Measurements from ENCODE around the gene TSPAN13.

Gene TSPAN13

DNA sequence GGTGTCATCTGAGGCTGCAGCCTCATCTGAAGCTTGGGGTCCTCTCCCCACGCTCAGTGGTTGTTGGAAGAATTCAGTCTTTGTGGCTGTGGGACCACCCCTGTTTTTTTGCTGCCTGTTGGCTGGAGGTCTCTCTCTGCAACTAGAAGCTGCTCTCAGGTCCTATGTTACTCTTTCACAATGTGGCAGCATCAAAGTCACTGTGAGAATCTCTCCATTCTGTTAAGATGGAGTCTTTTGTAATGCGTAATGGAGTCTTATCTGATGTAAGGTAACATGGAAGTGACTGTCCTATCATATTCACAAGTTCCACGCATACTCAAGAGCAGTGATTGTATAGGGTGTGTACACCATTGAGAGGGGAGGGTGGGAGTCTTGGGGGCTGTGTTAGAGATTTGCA is 24.9 kb downstream of the TSPAN13 start:
- DNase-seq, result no peak

DNA sequence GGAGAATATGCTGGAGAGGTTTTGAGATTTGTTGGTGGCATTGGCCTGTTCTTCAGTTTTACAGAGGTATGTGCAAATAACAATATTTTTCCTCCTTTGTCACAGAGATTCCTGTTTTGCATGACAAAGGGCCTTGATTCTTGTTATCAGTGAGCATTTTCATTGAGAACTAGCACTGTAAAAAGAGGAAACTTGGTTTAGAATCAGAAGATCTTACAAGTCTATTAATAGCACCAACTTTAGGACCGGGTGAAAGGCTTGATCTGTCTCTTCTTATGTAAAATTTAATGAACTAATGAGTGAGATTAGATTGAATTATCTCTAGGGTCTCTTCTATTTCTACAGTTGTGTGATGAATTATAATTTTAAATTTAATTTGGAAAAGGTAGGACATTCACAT is 25.5 kb downstream of the TSPAN13 start:
- DNase-seq, result no peak

- DNase-seq, result no peak
Measured at GRCh38 chr7:16780596-16780995, 27.0 kb downstream of the TSPAN13 start.

DNA sequence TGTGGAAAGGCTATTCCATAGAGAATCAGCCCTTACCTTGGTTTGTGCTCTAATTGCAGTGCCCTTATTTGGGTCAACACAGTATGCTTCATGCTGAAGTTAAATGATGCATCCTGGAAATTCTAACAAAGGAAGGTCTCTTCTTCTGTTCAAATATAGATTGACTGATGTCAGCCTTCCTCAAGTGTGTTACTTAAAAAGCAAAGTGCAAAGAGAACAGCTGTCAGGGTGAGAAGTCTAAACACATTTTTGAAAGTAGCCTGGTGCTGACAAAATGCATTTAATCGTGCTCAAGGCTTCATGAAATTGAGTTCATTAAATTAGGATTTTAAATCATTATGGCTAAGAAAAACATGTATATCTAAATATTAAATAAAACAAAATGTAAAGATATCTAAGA is 31.8 kb downstream of the TSPAN13 start:
- no peak for DNase-seq

DNA sequence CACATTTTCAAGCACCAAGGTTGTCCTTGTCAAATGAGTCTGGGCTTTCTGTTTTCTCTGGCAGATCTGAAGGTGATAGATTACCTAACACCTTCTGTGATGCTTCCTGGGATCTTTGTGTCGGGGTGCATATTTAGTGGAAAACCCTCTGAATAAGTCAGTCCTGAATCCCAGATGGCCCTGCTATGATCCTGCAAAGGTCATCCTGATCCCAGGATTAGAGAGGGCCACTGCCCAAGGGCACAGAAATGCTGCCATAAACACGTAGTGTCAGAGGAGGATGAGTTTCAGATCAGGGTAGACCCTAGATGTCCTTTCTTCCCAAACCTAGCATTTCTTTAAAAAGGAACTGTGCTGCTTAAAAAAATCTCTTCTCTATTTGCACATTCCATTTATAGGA is 32.3 kb downstream of the TSPAN13 start:
- no peak for DNase-seq

DNA sequence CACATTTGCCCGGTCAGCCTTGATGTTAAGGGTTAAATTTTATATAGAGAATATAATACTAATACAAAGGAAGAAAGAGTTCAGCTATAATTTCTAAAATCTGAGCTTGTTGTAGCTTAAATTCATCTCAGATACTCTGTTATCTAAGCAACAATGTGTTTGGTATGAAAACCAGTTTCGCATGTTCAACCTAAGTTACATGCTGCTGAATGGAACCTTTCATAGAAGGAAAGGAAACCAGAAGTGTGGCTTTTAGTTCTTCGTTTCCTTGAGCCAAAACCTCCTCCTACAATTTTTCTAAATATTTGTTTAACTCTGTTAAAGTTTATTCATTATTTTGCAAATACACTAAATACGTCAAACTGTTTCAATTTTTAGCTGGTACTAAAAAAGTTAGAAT is 32.7 kb downstream of the TSPAN13 start:
- DNase-seq, result no peak

DNA sequence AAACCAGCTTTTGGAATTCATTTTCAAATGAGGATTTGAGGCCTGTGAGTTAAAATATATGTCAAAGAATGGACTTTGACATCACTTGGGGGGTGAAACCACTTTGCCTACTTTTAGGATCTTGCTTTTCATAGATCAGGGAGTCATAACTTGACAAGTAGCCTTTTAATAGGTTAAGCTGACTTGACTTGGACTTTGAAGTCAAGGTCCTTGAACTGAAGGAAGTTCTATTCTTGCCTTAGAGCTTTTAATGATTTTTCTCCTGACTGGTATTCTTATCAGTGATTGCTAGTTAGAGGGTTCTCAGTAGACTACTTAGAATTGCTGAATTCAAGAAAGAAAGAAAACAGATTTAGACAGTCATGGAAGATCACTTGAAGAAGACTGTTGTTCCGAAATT is 33.6 kb downstream of the TSPAN13 start:
- no peak for DNase-seq

DNA sequence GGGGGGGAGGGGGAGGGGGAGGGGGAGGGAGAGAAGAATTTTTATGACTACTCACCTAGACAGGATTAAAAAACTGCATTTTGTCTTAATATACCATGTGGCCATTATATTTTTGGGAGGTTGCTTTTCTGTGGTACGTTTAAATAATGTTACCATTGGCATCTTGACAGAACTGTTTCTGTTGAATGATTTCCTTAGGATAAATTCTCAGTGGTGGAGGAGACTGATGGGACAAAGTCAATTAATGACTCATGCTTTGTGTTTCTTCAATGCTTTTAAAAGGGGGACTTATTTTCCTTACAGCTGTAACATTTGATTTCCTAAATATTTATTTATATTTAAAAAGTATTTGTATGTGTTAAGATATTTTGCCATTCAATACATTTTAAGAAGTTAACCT is 37.5 kb downstream of the TSPAN13 start:
- no peak for DNase-seq

DNA sequence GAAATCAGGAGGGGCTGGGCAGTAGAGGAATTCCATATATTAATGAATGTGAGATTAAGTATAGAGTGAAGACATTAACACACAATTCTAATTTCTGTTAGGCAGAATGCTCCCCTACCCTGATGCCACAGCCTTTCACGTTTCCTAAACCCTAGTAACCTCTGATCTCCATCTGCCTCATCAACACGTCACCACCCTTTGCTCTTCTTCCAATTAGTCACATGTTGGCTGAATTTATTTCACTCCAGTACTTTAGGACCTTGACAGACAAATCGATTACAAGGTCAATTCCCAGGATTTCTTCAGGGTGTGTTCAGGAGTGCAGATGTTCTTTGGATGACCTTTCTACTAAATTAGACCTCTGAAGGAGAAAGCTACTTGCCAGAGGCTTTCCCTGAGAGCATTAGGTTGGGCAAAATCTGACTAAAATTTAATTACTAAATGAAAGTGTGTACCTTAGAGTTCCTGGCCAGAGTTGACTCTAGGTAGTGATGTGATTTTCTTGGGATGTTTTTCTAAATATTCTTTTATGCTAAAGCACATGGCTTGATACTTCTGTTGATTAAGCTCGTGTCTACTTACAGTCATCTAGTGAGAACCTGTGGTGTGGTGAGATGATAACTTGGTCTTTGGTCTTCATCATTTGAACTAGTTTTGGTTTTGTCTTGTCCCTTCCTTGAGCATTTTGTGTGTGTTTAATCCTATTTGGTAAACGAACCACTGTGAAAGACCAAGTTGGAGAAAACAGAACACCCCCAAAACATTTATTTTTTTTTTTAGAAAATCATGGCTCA is 38.5 kb downstream of the TSPAN13 start:
- no peak for DNase-seq

DNA sequence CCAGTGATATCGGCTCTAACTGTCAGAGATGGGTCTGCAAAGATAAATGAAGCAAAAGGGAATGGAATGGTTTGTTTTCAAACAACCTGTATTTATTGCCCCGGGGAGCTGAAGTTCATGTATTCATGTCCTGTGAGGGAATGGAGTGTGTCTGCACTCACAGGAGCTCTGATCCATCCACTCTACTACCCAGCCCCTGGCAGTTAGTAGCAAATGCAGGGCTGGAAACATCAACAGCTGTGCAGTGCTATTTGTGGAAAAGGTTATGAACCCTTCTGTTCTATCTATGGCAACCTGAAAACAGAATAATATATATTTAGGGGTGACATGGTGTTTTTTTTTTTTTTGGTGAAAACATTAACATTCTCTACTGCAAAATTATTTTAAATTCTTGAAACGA is 41.4 kb downstream of the TSPAN13 start:
- DNase-seq, result no peak

GRCh38 chr7:16795624-16796023 is 42.1 kb downstream of the TSPAN13 start:
- DNase-seq, result no peak

DNA sequence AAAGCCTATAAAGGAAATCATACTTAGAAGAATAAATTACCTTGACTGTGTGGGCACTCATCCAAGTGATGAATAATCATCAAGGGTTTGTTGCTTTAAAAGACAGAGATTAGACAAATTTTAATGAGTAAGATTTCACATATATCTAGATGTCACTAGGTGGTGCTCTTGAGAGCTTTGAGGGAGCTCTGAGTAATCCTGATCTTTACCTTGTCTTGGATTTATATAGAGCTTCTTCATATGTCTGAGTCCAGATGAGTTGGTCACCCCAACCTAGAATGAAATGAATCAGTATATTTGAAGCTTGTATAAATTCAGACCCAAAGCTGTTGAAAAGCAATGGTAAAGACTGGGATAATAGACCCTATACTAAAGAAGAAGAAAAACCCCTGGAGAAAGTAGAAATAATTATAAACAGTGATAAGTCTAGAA is 47.6 kb downstream of the TSPAN13 start:
- DNase-seq, result no peak

GRCh38 chr7:16801579-16801978 is 48.0 kb downstream of the TSPAN13 start:
- no peak for DNase-seq

DNA sequence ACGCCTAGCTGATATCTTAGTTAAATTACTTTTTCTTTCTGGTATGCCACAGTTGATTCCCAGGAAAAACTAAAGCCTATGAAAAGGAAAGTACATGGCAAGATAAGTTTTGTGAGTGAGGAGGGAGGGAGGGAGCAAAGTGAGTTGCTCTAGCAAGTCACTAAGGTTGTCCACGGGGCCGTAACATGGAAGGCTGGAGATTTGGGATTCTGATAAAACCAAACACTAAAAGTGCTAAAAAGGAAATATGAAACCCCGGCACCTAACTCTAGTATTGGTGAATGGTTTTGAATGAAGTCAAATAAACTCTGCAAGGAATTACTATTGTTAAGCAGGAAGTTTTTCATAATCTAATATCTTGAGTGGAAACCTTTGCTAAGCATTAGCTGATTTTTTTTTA is 49.6 kb downstream of the TSPAN13 start:
- no peak for DNase-seq

DNA sequence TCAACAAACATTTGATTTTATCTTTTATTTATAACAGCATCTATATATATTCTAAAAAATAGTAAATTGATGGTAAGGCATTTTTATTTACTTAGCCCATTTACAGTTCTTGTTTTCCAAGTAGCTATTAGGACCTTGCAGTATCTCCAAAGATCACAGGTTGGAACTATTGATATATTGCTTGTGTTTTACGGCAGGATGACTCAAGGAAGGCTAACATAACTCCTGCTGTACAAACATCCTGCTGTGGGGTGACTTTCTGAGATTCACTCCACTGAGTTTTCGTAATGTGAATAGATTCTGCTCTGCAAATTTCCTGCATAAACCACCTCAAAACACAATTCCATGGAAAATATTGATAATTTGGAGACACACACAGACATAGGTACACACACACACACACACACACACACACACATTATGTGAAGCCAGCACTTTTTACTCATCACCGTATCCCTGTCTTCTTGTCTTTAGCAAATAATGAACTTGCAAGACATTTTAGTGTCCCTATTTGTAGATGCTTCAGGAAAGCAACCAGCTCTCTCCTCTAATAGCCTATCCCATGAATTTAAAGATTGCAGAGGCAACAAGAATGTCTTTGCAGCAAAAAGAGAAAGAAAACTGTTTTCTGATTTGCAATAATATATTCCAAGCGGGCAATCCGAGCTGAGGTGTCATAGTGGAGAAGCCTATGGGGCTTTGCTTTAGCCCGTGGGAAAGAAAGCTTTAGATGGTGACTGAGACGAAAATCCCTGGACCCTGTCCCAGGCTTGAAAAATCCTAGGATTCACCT is 50.5 kb downstream of the TSPAN13 start:
- DNase-seq, result no peak

DNA sequence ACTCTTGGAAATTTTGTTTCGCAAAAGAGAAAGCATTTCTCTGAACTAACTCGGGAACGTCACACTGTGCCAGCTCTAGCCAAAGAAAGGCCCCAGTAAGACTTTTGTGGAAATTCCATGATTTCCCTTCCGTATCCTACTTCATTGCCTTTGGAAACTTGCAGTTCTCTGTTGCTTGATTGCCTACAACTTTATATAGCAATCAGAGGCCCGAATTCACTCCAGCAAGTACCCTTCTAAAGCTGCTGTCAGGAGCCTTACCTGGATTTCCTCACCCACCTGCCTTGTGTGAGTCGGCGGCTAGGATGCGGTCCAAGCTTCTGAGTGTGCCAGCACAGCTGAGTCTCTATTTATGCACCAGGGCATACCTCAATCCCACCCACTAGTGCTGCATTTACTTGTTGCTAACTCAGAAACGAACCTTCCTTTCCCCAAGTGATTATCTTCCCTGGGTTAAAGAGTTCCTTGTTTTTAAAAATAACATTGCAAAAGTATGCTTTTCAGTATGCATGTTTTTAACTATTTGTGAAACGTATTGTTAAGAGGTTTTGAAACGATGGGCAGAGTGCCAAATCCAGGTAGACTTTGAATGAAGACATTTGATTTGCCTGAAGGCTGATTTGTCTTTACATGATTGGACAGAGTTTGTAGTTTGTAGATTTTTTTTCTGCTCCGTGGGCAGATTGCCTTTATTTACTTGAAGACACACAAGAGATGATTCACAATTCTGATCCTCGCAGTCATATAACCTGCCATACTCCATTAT is 51.3 kb downstream of the TSPAN13 start, which contains the start of gene AGR2:
TSS of gene AGR2 (minus strand) at position 326 of the 766 bp plus-strand sequence. CDS start 3,203 bp downstream, outside the sequence.
- DNase-seq, result no peak

DNA sequence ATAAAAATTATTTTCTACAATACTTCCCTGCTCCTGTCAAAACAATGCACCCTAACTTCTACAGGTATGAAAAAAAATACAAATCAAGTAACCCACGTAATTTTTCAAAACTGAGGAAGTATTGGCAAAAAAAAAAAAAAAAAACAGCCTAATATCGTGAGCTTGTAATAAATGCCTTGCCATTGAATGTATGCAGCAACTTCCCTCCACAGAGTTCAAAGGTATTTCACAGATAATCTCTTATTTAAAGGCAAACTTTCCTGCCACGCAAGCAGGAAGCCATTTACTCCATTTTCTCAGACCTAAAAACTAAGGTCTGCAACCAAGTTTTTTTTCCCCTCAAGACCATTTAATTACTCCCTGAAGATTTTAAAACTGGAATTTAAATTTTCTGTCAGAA is 51.9 kb downstream of the TSPAN13 start:
- DNase-seq, result no peak

DNA sequence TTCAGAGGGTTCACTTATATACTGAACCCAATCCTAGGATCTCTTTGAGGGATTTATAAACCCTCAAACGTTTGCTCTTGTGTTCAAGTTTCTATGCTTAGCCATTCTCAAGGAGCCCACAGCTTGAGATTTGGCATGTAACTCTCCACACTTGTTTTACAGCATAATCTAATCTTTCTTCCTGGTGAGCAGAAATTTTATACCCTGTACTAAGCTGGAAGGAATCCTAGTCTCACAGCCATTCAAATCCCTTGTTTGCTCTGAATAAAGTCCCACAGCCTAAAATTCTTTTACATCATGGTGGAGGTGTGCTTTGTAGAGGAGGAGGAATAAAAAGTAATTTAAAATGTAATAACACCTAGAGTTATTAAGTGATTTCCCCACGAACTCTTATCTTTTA is 56.6 kb downstream of the TSPAN13 start:
- DNase-seq, result no peak

DNA sequence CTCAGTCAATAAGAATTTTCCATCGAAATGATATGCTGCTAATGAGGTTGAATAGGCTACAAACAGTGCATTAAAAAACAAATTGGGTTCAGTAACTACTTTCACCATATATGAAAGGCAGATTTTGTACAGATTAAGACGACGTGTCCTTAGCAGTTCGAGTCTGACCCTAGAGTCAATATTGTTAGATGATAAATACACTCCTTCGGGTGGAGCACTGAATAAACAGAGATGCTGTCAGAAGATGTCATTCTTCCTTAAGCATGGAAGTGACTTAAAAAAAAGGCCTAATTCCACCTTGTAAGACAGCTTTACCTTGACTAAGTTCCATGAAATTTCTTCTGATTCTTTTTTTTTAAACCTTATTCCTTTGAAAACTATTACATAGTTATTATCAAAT is 57.0 kb downstream of the TSPAN13 start:
- DNase-seq, result no peak

- no peak for DNase-seq
Measured at GRCh38 chr7:16811551-16811950, 58.0 kb downstream of the TSPAN13 start.

DNA sequence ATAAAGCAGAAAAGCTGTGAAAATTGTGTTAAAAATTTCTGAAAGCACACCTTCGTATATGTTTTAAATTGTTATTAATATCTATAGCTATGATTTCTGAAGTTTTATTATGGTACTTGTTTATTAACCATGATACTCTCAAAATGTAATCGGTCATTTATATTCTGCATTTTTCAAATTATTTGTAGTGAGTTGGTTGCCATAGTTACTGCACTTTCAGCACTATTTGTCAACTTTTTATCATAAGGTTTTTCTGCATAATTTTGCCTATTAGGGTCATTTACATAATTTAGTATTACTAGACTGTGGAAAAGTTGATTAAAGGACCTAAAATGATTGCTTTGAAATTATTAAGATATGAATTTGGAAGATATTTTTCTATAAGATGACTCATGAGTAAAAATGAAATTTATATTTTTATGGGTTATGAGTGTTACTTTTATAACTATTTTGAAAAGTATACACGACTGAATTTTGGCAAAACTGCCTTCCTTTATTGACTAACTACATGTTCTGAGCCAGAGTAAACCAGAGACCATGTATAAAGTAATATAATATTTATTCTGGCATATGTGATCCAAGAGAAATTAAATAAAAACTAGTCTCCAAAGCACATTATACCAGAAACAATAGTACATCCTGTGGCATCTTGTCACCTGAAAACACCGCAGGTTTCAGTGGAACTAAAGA is 59.1 kb downstream of the TSPAN13 start:
- DNase-seq, result no peak

GRCh38 chr7:16813232-16813616 is 59.7 kb downstream of the TSPAN13 start:
- DNase-seq, result no peak

DNA sequence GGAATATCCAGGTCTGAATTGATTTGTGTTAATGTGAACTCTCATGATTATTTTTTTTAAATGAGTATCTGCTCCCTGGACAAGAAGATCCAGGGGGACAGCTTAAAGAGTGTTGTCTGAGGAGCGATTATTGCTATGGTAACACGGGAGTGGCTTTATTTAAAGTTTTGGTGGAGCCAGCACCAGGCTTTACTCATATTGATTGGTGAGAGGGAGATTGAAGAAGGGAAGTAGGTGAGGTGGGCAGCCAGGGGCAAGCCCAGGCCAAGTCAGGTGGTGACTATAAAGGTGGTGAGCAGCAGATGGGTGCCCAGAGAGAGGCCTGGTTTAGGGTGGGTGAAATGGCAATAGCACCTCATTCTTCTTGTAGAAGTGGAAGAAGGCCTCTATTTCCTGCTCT is 61.4 kb downstream of the TSPAN13 start:
- DNase-seq, result no peak
